ENCODE measurements around the gene YBX3.
"Not testable (repeated sequence)": the region's sequence is repeated elsewhere in the genome, so short reads cannot be mapped to it uniquely, and the experiment has no call there.

Gene YBX3

DNA sequence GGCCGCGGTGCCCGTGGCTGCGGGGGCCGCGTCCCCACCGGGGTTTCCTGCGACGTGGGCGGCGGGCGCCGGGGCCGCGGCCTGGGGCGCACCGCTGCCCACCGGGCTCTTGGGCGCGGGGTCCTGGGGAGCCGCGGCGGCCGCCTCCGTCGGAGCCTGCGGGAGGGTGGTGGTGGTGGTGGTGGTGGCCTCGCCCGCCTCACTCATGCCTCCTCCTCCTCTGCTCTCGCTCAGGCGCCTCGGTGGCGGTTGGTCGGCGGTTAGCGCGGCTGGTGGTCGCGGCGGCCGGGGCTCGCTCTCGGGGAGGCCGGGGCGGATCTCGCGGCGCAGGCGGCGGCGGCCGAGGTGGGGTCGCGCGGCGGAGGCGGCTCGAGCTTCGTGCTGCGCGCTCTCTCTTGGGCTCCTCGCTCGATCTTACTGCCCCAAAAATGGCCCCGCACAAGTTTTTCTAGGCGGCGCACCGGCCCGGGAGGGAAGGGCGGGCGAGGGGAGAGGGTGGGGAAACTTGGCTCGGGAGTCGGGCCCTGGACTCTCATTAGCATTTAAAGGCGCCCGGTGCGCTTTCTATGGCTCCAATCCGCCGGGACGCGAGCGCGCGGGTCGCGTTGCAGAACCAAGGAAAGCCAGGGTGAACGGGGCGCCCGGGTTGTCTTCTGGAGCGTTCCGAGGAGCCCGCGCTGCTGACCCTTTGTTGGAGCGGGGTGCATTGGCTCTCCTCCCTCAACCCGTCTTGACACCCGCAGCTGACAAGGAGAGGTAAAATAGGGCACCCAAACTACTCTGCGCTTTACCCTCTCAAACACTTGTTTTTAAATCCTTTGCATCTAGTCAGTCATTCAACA is at the start of gene YBX3:
Gene YBX3 (minus strand): TSS at position 419 of the 842 bp plus-strand sequence. CDS start 212 bp downstream, at position 207.
- DNase-seq = peak in 49 of 58 donors; percentile 3 to 74 (median 40)

DNA sequence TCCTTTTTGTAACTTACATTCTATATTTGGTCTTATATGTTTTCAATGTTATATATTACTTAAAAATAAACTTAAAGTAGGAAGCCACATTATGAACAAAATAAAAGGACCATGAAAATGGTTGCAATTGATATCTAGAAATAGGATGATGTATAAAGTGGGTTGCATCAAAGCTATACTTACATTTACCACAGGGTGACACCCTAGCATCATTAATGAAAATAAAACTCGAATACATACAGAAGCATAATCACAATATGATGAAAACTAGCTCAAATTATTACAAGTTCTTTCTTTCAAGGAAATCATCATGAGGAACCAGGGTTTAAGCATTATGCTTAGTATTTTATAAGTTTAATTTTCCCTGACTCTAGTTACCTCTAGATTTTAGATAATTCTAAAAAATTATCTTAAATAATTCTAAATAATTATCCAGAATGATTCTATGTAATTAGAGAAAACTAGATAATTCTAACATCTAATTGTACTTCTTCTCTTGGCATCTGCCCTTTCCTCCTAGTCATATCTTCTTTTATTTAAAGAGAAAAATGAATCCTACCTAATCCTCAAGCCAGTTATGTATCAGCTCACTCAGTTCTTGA is 48.1 kb upstream of the YBX3 start:
- peak in 1 of 58 donors; percentile 15 for DNase-seq

DNA sequence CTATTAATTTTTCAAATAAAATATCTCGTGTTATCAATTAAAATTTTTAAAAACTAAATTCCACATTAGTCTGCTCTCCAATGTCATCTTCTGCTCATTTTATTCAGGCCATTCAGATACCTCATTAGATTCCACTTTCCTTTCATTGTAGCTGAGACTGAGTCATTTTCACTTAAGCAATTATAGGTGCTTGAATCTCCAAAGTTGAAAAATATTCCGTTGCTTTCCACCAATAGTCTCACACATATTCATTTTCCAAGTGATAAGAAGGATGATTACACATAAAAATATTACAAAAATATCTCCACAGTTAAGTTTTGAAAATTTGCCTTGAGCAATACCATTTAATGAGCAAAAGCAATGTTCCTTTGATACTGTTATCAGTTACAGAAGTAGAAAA is 36.5 kb upstream of the YBX3 start:
- DNase-seq = no peak

DNA sequence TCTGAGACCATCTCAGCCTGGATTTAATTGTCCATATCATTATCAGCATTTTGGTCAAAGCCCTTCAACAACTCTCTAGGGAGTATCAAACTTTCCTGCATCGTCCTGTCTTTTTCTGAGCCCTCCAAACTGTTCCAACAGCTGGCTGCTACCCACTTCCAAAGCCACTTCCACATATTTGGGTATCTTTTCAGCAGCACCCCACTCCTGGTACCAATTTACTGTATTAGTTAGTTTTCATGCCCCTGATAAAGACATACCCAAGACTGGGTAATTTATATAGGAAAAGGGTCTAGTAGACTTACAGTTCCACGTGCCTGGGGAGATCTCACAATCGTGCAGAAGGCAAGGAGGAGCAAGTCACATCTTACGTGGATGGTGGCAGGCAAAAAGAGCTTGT is 33.1 kb upstream of the YBX3 start:
- DNase-seq = no peak

DNA sequence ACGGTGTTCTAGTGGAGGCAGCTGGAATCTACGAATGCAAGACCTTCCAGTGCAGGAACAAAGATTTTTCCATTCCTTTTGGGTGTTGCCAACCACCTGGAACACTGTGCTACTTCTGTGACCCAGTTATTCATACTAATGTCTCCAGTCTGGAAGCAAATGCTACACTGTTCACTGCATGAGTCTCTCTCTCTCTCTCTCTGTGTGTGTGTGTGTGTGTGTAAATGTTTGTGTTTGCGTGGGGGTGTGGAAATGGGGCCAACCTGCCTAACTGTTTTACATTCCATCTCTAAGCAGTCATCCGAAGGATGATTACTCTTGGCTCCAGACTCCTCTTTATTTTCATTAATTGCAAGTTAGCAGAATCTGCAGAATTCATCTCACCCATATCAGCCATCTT is 29.9 kb upstream of the YBX3 start:
- DNase-seq = no peak

DNA sequence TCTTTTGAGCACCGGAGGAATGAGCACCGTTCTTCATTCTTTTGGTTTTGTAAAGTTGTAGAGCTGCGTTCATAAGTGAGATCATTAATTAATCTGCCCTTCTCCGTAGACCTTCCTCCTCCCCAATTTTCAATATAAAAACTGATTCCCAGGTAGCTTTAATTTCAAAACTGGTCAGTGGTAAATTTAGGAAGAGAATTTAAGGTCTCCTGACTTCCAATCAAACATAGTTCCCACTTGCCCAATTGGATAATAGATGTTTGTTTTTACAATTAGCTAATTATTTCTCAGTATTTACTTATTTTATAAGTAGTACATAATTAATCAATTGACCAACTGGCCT is 27.2 kb upstream of the YBX3 start:
- DNase-seq = no peak

DNA sequence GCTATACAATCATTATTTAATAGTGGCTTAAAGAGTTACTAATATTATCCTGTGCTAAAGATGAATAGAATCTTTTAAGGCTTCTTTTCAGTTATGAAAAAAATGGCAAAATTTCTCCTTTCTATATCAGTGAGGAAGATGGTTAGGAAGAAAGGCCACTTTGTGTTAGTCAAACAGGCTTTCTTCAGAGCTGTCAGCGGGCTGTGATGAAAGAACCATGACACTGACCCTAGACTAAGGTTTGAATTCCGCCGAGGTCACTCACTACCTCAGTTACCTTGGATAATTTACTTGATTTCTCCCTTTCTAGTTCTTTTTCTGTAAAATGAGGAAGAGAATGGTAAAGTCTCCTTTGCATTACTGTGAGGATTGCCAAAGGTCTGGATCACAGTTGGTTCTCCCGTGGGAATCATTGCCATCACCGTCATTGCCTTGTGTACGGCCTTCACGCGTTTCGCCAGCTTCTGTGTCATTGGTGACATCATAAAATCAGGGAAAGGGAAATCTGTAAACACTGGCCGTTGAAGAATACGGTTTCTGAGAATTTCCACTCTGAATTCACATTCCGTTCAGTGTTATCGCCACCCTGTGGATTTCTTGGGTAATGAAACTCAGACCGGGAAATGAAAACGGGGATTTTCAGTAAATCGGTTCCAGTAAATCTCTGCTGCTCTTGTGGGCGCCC is 26.7 kb upstream of the YBX3 start:
- DNase-seq = peak in 52 of 58 donors; percentile 5 to 88 (median 56)

DNA sequence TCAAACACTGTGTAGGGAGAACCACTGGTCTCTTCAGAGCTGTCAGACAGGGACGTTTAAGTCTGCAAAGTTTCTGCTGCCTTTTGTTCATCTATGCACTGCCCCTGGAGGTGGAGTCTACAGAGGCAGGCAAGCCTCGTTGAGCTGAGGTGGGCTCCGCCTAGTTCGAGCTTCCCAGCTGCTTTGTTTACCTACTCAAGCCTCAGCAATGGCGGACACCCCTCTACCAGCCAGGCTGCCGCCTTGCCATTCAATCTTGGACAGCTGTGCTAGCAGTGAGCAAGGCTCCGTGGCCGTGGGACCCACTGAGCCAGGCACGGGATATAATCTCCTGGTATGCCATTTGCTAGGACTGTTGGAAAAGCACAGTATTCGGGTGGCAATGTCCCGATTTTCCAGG is 24.6 kb upstream of the YBX3 start:
- DNase-seq = no peak

DNA sequence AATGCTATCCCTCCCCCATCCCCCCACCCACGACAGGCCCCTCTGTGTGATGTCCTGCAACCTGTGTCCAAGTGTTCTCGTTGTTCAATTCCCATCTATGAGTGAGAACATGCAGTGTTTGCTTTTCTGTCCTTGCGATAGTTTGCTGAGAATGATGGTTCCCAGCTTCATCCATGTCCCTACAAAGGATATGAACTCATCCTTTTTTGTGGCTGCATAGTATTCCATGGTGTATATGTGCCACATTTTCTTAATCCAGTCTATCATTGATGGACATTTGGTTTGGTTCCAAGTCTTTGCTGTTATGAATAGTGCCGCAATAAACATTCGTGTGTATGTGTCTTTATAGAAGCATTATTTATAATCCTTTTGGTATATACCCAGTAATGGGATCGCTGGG is 20.3 kb upstream of the YBX3 start:
- DNase-seq = not testable (repeated sequence)

DNA sequence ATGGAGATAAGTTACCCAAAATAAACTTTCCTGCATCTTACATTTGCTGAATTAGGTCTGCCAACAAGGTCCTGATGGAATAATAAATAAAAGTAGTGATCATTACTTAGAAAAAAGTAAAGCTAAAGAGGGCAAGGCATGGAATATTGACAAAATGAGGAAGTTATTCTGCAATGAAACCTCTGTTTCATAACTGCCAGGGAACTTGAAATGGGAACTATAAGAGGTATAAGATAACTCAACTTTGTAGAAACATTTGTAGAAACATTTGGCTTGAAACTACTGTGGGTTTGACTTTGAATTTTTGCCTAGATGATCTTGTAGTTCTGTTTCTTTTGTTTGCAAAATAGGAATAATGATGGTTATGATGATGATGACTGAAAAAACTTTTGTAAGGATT is 18.7 kb upstream of the YBX3 start:
- no peak for DNase-seq

DNA sequence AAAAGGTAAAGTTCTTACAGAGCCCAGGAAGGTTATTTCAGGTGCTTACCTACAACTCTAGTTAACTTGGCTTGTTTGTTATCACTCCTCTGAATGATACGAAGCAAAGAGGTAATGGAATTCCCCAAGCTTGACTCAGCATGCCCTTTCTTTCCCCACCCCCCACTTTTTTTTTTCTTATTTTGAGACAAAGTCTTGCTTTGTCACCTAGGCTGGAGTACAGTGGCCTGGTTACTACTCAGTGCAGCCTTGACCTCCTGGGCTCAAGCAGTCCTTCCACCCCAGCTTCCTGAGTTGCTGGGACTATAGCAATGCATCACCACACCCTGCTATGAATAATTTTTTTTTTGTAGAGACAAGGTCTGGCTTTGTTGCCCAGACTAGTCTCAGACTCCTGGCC is 17.1 kb upstream of the YBX3 start:
- DNase-seq = no peak

DNA sequence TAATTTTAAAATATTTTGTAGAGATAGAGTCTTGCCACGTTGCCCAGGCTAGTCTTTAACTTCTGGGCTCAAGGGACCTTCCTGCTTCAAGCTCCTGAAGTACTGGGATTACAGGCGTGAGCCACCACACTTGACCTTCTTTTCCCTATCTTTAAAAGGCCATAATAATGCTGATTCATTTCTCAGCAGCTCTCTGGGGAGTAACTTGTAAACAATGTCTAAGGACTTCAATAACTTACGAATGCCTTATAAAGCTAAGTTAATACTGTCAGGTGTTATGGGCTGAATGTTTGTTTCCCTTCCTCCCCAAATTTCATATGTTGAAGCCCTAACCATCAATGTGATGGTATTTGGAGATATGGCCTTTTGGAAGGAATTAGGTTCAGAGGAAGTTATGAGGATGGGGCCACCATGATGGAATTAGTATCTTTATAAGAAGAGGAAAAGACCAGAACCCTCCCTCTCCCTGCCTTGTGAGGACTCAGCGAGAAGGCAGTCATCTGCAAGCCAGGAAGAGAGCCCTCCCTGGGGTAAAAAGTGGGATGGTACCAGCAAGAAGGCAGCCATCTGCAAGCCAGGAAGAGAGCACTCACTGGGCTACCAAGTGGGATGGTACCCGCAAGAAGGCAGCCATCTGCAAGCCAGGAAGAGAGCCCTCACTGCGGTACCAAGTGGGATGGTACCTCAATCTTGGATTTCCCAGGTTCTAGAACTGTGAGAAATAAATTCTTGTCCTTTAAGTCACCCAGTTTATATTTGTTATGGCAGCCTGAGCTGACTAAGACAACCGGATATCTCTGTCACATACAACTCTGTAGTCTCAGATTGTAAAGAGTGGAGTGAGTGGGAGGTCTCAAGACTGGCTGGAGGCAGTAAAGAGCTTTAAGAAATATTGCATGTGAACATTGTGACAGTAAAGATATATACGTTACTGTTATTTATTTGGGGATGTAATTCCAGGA is 16.3 kb upstream of the YBX3 start:
- no peak for DNase-seq

DNA sequence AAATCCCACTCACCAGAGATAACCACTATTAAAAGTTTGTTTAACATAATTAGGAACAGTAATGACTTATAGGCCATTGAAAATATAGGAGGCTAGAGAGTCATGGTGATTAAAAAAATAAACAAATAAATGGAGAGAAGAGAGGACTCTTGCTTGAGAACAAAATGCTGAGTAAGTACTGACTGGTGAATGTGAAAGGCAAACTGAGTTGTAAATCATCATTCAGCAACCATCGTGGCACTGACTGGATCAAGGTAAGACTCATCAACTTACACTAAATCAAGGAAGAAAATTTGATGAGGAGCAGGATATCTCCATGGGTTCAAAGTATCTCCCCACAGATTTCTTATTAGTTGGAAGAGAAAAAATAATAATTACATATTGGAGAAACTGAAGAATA is 14.1 kb upstream of the YBX3 start:
- no peak for DNase-seq

DNA sequence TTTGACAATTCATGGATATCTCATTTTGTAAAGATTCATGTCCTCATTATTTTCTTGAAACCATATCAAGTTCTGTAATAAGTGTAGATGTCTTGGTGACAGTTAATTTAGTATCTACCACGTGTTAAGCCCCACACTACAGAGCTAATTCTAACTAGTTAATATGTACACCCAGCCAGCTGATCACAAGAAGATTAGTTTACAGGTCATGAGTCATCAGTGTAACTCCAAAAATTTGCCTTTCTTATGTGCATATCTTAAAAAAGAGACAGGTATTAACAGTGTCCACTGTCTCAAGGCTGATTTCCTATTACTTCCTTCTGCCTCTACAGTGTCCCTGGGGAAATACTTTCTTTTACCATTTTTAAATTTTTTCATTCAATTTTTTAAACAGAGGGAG is 13.3 kb upstream of the YBX3 start:
- DNase-seq = no peak

DNA sequence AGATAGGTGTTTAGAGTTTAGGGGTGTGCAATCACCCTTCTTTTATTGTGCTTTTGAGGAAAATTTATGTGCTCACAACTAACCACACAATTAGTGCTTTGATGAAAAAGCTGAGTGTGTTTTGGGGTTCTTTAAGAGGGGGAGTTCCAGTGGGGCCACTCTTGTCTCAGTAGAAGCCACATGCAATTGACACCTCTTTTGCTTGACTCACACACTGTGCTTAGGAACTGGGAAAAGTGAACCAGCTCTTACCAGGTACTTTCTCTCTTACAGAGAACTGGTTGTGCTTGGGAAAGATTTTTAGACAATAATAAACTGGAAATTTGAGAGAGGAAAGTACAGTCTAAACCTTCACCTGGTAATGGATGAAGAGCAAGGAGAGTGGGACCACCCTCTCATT is 12.3 kb upstream of the YBX3 start:
- no peak for DNase-seq

DNA sequence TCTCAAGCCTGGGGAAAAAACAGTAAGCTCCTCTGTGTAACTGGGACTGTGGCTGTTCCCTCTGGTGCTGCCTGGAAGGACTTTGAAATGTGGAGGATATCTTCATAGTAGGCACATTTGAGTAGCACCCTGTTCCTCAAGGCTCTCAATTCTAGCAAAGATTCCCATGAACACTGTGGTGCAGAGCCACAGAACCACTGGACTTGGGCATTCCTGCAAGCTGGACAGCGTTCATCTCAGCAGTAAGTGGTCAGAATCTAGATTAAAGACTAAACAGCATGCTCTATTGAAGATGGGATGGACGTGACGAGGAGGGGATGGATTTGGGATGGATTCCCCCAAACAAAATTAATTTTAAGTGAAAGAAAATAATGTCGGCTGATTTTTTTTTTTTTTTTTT is 9.4 kb upstream of the YBX3 start:
- no peak for DNase-seq

DNA sequence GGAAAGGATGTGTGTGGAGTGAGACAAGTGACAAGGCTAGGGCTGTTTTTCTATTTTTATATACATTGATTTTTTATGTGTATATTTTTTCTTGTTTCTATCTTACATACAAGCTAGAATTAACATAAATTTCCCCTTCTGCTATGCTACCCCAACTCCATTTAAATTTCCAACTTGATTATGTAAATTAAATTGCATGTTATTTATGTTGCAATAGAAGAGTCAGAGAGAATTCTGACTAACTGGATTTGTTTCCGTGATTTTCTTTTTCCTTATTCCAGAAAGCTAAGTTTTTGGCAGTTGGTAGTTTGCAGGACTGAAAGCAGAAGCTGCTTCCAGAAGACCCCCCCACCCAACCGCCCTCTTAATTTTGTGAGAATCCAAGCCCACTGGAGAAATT is 8.9 kb upstream of the YBX3 start:
- DNase-seq = no peak

DNA sequence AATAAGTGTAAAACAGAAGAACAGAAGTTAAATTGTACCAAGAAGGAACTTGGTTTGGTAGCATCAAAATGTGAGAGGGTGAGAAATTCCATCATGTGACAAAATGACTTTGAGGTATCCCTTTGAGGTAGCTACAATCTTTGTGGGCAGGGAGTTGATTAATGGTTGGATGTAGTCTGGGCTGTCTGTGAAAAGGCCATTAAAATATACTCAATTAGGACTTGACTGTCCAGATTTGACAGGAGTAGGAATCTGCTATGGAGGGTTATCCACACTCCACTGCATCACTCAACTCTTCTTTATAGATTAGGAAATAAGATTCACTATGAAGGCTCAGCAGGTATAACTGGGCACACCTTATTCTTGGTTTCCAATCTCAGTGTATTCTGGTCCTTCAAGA is 7.4 kb upstream of the YBX3 start:
- no peak for DNase-seq

DNA sequence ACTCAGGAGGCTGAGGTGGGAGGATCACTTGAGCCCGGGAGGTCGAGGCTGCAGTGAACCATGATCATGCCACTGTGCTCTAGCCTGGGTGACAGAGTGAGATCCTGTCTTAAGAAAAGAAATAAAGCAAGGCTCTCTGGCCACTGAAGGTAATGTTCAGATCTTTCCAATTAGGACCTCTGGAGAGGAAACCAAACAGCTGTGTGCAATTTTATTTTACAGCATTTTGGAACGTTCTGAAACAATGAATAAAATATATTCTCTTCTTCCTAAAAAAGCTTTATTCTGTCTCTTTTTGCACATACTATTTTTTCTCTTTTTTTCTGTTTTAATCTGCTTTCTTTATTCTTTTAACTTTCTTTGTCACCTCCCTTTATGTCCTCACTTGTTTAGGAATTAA is 5.0 kb upstream of the YBX3 start:
- DNase-seq = no peak

DNA sequence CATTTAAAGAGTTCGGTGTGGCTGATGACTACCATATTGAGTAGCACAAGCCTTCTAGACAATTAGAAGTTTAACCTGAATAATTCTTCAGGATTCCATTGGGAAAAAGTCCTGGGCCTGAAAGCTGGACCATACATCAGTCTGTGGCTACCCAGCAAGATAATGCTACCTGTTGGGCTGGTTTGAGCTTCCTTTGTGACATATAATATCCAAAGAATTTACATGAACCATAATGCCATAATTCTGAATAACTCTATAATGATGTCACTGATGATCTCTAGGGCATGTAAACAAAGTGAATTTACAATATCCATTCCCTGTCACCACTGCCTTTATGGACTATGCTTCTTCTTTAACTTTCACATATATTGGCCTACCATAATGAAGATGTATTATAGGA is 3.8 kb upstream of the YBX3 start:
- DNase-seq = no peak

DNA sequence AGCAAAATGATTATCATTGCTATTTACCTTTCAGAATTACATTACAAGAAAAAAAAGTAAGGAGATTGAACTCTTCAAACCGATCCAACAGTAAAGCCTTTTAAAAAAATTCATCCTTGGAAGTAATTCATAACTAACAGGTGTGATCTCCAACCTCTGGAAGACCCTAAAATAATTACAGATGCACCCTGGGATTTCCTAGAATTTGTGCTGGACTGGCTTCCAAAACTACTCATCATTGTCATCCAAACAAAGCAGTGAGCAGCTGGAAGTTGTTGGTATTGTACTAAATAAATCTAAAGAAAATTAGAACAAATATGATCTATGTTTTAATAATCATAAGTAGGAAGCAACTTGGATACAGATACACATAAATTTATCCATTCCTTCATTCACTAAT is 1.9 kb upstream of the YBX3 start:
- DNase-seq = no peak

Measured in anterior cingulate cortex (tissue), 58 donors.